HG03159 (cell line): ENCODE results near the gene CDKL1.
A peak's percentile ranks its signal among the peaks of the same experiment; 100 is the strongest.

Source experiments
- ATAC-seq: cut with Tn5 transposase; IDR thresholded peaks from one replicate; pipeline ENCODE4 v1.9.1; 2021; ENCODE audit warnings: mild to moderate bottlenecking, moderate library complexity; ENCODE audit not compliant: unreplicated experiment

The CDKL1 gene

GRCh38 chr14:50396631-50397389 lies at the start of gene CDKL1:
Gene CDKL1, minus strand, starts transcription at chr14:50396881. Its CDS starts 1,013 bp downstream, at chr14:50395868.
- peak; percentile 47 for ATAC-seq

DNA sequence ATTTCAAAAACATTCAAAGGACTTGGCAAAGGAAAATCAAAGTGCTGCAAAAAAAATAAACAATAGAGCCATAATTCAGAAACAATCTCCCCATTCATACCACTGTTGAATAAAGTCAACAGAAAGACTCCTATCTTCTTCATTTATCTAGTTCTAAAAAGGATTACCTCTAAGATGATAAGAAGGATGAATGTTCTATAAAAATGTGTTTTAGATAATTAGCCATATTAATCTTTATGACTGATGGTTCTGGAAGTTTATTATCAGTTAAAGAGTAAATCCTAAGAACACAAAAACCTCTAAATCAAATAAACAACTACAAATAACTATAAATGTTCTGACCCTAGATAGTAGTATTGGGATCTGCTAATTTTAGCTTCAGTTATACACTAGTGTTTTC lies 37.8 kb upstream of the CDKL1 start:
- ATAC-seq = no peak

GRCh38 chr14:50432131-50432530 lies 35.5 kb upstream of the CDKL1 start:
- ATAC-seq = no peak

GRCh38 chr14:50425816-50426215 lies 29.1 kb upstream of the CDKL1 start:
- ATAC-seq = no peak

DNA sequence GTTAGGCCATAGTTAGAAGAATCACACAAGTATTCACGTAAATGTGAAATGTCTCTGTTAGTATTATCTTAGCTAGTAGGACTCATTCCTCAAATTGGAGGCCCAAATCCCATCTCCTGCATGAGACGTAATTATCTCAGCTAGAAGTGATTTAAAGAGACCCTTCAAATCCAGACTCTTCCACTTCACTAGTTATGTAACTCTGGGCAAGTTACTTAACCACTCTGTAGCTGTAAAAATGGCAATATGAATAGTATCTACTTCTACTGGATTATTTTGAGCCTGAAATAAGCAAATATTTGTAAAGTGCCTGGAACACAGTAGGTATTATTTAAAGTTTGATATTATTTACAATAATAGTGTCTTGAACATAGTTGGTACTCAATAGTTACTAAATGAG lies 28.4 kb upstream of the CDKL1 start:
- ATAC-seq = no peak

DNA sequence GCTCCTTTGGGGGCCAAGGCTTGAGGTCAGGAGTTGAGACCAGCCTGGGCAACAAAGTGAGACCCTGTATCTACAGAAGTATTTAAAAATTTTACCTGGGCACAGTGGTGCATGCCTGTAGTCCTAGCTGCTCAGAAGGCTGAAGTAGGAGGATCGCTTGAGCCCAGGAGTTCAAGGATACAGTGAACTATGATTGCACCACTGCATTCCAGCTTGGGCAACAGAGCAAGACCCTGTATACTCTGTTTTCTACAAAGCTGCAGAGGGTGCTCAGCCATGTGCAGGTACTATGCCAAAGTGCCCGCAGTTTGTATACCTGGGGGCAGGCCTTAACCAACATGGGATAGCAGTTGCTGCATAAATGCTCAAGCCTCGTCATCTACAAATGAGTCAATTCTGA lies 26.8 kb upstream of the CDKL1 start:
- ATAC-seq = no peak

DNA sequence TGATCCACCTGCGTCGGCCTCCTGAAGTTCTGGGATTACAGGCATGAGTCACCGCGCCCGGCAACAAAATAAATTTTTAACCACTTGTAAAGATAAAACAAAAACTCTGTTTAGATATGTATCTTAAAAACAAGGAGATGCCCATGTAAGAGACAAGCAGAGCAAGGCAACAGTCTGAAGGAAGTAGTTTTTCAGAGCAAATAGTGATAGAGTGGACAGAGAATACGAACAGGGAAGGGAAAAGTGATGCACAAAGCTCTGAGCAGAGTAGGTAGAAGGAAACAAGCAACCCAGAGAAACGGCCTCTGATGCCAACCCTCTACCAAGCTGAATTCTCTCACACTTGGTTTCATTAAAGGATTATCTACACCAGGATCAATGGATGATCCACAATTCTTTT lies 24.8 kb upstream of the CDKL1 start:
- ATAC-seq = no peak

DNA sequence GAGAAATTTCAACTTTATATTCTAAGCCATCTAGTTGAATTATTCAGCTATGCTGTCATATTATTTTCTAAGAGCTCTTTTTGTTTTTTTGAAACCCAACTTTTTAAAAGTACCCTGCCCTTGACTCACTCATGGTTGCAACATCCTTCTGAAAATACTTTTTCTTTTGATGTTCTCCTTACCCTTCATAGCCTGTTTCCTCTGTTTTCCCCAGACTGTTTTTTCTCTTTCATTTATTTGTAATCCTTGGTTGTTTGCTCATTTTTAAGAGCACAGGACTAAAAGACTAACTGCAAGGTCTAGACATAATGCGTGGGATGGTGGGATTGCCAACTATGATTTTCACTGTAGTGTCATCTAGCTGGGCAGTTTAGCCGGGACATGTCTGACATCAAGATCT lies 21.2 kb upstream of the CDKL1 start:
- ATAC-seq = no peak

DNA sequence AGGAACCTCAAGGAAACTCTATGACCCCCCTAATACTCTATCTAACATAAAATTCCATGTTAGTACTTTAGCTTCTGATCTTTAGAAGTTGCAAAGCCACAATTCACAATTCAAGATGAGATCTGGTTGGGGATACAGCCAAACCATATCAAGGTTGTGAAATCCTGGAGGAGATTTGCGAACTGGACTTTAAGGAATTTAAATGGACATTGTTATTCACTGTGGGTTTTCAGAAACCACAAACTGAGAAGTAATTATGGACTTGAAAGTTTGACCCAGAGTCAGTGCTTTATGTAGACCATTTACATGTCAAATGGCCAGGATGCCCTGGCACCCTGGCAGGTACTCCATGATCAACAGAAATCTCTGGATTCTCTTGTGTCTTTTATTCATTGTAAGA lies 14.2 kb upstream of the CDKL1 start:
- ATAC-seq = no peak

GRCh38 chr14:50410071-50410470 lies 13.4 kb upstream of the CDKL1 start:
- no peak for ATAC-seq

DNA sequence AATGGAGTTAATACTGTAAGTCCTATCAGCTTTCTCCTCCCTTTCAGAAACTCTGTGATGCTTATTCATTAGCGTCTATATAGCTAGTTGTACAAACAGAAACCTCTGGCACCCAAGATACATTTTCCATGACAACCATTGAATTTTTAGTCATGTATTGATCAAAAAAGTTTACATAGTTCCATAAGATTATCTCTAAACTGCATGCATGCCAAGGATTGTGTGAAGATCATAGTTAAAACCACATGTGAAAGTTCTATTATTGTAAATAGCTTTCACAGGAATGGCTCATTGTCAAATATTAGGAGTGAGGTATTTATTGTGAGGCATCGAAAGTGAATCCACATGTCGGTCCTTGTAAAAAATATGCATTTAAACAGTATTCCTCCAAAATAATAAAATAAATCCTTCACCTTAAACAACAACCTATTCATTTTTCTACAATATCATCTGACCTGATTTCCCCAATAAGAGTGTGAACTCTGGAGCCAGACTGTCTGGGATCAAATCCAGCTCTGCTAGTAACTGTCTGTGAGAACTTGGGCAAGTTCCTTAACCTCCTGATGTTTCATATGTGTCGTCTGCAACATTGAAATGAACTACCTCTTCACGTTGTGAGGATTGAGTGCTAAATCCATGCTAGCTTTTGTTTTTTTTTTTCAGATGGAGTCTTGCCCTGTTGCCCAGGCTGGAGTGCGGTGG lies 10.6 kb upstream of the CDKL1 start:
- no peak for ATAC-seq

GRCh38 chr14:50403419-50403818 lies 6.7 kb upstream of the CDKL1 start:
- no peak for ATAC-seq

- ATAC-seq = no peak
Measured at GRCh38 chr14:50402965-50403364, 6.3 kb upstream of the CDKL1 start.

DNA sequence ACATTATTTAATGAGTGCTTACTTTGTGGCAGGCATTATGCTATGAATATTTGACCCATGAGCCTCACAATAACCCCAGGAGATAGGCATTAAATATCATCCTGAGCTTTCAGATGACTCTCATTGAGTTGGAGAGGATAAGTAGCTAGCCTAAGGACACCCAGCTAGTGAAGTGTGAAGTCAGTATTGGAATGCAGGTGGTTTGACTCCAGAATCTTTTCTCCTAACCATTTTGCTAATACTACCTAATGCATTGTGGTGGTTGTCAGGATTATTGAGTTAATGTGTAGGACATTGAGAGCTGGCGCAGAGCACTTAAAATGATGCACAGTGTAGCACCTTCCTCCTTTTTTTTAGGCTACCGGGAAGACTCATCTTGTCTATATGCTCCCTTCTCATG lies 3.8 kb upstream of the CDKL1 start:
- ATAC-seq = no peak

DNA sequence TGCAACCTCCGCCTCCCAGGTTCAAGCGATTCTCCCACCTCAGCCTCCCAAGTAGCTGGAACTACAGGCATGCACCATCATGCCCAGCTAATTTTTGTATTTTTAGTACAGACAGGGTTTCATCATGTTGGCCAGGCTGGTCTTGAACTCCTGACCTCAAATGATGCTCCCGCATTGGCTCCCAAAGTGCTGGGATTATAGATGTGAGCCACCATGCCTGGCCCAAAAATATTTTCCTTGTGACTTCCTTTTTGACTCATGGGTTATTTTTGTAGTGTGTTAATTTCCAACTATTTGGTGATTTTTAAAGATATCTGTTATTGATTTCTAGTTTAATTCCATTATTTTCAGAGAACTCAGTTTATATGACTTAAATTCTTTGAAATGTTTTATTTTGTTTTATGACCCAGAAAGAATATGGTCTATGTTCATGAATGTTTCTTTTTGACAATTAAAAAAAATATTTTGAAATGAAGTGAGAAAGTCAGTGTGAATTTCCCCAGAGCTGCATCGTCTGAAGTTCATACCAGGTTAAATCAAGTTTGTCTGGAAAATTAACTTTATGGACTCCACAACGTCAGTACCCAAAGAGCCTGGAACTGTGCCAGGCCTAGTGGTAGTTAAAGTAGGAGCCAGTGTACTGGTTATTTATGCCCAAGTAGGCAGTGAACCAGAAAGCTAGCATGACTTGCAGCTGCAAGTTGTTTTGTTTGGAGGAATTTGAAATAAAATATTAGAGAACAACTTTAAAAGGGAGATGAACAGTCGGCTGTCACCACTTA lies 2.8 kb upstream of the CDKL1 start:
- no peak for ATAC-seq

- no peak for ATAC-seq
Measured at GRCh38 chr14:50398189-50398580, 1.5 kb upstream of the CDKL1 start.

DNA sequence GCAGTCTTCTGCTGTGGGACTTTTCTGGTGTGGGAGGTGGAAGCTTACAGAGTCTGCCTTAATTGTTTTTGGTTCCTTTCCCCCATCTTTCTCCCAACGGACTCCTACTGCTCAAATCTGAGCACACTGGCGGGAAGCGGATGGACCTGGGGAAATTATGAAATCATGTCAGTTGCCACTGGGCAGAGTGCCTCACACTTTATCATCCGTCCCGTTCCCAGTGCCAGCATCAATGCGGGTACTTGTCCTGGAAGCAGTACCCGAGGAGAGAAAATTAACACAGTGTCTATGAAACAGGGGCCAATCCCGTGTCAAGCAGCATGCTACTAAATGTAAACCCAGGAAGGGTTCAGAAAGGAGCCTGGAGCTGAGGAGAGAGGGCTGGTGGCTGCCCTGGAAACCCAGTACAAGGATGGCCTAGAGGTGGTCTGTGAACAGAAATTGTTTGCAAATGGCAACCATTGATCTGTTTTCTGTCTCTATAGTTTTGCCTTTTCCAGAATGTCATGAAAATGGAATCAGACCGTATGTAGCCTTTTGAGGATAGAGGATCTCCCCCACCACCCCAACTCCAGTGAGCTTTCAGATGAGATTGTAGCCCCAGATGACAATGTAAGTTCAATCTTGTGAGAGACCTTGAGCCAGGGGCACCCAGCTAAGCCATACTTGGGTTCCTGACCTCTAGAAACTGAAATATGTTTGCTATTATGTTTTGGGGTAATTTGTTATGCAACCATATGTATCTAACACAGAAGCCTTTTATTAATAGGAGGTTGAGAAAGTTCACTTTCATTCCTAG lies 908 bp upstream of the CDKL1 start:
- ATAC-seq = no peak

GRCh38 chr14:50395448-50395847 lies 1.2 kb downstream of the CDKL1 start:
- ATAC-seq = no peak

DNA sequence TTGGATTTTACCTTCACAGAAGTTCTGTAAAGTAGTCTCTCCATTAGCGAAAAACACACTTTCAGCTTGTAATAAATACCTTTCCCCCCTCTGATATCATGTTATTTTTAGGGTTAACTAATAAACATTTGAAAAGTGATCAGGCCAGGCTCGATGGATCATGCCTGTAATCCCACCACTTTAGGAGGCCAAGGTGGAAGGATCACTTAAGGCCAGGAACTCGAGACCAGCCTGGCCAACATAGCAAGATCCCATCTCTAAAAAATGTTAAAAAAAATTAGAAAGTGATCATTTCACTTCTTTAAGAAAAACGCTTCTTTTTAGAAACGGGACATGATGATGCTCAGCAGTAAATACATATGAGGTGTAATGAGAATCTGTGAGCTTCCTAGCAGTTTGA lies 2.0 kb downstream of the CDKL1 start:
- no peak for ATAC-seq

- no peak for ATAC-seq
Measured at GRCh38 chr14:50389668-50390441, 6.8 kb downstream of the CDKL1 start.
